Prostate gland (tissue), 2 donors: ENCODE data around the gene SCARB1.

Experiments
- POLR2AphosphoS5 ChIP-seq: sonication (generic); formaldehyde crosslinking; IDR thresholded peaks from one replicate; pipeline ENCODE4 v1.6.1; 2017; ENCODE audit warnings: antibody characterized with exemption
- TF ChIP-seq, protein P1 (sequence below), 4 experiments: fragments of 200-600 bp in 2 of 4; fragments of 450-650 bp in 2 of 4; sonication (generic) in 2 of 4; IDR thresholded peaks; 1 replicate in 3 of 4; 2 replicates in 1 of 4; pipeline ENCODE4 v1.5.1; 2016 to 2019; ENCODE audit warnings: antibody characterized with exemption in 4 of 4, mild to moderate bottlenecking in 2 of 4, moderate library complexity in 2 of 4

DNA sequence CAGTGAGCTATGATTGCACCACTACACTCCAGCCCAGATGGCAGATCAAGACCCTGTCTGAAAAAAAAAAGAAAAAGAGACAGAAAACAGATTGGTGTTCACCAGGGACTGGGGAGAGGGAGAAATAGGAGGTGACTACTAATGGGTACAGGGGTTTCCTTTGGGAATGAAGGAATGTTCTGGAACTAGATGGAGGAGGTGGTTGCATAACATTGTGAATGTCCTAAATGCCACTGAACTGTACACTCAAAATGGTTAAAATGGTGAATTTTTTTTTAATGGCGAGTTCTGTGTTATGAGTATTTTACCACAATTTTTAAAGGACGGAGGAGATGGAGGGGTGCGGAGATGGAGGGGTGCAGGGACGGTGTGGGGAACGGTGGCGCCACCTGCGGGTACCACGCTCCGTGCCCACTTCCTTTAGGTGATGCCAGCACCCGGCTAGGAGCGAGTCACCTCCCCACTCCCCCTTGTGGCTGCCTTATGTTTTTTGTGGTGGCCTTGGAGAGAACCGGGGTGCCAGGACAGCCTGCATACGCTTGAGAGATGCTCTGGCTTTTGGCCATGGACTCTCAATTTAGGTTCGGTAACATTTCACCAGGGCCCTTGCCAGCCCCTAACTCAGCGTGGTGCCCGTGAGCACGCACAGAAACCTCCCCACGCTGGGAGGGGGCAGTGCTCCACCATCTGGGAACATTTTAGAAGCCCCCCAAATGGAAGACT lies 34.7 kb upstream of the SCARB1 start:
- TF ChIP-seq, protein P1, sequence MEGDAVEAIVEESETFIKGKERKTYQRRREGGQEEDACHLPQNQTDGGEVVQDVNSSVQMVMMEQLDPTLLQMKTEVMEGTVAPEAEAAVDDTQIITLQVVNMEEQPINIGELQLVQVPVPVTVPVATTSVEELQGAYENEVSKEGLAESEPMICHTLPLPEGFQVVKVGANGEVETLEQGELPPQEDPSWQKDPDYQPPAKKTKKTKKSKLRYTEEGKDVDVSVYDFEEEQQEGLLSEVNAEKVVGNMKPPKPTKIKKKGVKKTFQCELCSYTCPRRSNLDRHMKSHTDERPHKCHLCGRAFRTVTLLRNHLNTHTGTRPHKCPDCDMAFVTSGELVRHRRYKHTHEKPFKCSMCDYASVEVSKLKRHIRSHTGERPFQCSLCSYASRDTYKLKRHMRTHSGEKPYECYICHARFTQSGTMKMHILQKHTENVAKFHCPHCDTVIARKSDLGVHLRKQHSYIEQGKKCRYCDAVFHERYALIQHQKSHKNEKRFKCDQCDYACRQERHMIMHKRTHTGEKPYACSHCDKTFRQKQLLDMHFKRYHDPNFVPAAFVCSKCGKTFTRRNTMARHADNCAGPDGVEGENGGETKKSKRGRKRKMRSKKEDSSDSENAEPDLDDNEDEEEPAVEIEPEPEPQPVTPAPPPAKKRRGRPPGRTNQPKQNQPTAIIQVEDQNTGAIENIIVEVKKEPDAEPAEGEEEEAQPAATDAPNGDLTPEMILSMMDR (IDR thresholded peaks at IDR 0.05): peak; percentile 10 to 61 (median 48)
- TF ChIP-seq POLR2AphosphoS5: no peak
